SK-N-SH (cell line): Measurements from ENCODE around the gene CBX1. TPM values are rescaled to one million over a fixed set of nuclear protein-coding genes. Genes with fewer than 3 reads are reported as not detected.
A peak's percentile ranks its signal among the peaks of the same experiment; 100 is the strongest.

ENCODE experiments used
- CTCF ChIA-PET: fragments of 300-600, 350-600 bp; formaldehyde crosslinking; extraction: SDS; loops from one replicate; lab custom pipeline; 2021; lab: Yijun Ruan, JAX
- POLR2A ChIA-PET: fragments of 350-600 bp; sonication (Branson Sonifier 250); formaldehyde crosslinking; extraction: SDS; loops from one replicate; lab custom pipeline; 2020; ENCODE audit warnings: antibody characterized with exemption, inconsistent platforms; lab: Yijun Ruan, JAX
- DNase-seq: peaks from one replicate; pipeline ENCODE4 v3.0.0; 2012
- H2AFZ ChIP-seq: fragments of 200-600 bp; sonication (generic); 2 replicates; pipeline ENCODE4 v1.8.1; 2016; ENCODE audit warnings: antibody characterized with exemption, mild to moderate bottlenecking, low read depth
- H3F3A ChIP-seq: fragments of 200-600 bp; sonication (generic); replicated peaks from 2 replicates; pipeline ENCODE3; 2016; ENCODE audit warnings: antibody characterized with exemption, mild to moderate bottlenecking; ENCODE audit not compliant: insufficient read depth
- H3K27ac ChIP-seq, 2 experiments: fragments of 200-500 bp in 1 of 2; fragments of 200-600 bp in 1 of 2; sonication (Bioruptor generic) in 1 of 2; sonication (generic), shearing (Covaris generic) in 1 of 2; 2 replicates each; pipeline versions ENCODE4 v1.5.1 to v1.6.1; 2014 to 2016; ENCODE audit warnings: low read depth in 2 of 2, inconsistent platforms in 1 of 2, low read length in 1 of 2, mild to moderate bottlenecking in 1 of 2, mixed read lengths in 1 of 2
- H3K27me3 ChIP-seq: fragments of 200-600 bp; sonication (generic), shearing (Covaris generic); 2 replicates; pipeline ENCODE4 v1.6.1; 2016; ENCODE audit warnings: mixed run types; ENCODE audit not compliant: insufficient read depth
- H3K36me3 ChIP-seq, 2 experiments: fragments of 200-500 bp in 1 of 2; fragments of 200-600 bp in 1 of 2; sonication (Bioruptor generic) in 1 of 2; sonication (generic) in 1 of 2; replicated peaks in 1 of 2; 2 replicates each; pipeline versions ENCODE3 to v1.5.1; 2014 to 2016; ENCODE audit warnings: low read length in 1 of 2, mild to moderate bottlenecking in 1 of 2; ENCODE audit not compliant: insufficient read depth in 2 of 2, control insufficient read depth in 1 of 2
- H3K4me1 ChIP-seq, 2 experiments: fragments of 200-500 bp in 1 of 2; fragments of 200-600 bp in 1 of 2; sonication (Bioruptor generic) in 1 of 2; sonication (generic), shearing (Covaris generic) in 1 of 2; 2 replicates each; pipeline versions ENCODE4 v1.5.1 to v1.6.1; 2014 to 2016; ENCODE audit warnings: low read depth in 1 of 2, low read length in 1 of 2, mixed run types in 1 of 2; ENCODE audit not compliant: insufficient read depth in 2 of 2, control insufficient read depth in 1 of 2
- H3K4me2 ChIP-seq: fragments of 200-600 bp; sonication (generic), shearing (Covaris generic); 2 replicates; pipeline ENCODE4 v1.6.1; 2017; ENCODE audit warnings: mixed run types
- H3K4me3 ChIP-seq, 2 experiments: fragments of 200-500 bp in 1 of 2; fragments of 200-600 bp in 1 of 2; sonication (Bioruptor generic) in 1 of 2; sonication (generic), shearing (Covaris generic) in 1 of 2; 2 replicates each; pipeline versions ENCODE4 v1.5.1 to v1.8.1; 2014 to 2016; ENCODE audit warnings: low read depth in 2 of 2, inconsistent platforms in 1 of 2, low read length in 1 of 2, mild to moderate bottlenecking in 1 of 2, mixed read lengths in 1 of 2, moderate library complexity in 1 of 2
- H3K79me2 ChIP-seq: fragments of 200-600 bp; sonication (generic); 2 replicates; pipeline ENCODE4 v1.8.1; 2017; ENCODE audit warnings: mild to moderate bottlenecking; ENCODE audit not compliant: insufficient read depth
- H3K9ac ChIP-seq: fragments of 200-600 bp; sonication (generic); 2 replicates; pipeline ENCODE4 v1.6.1; 2017; ENCODE audit warnings: mixed run types
- H3K9me2 ChIP-seq: fragments of 200-600 bp; sonication (generic); 2 replicates; pipeline ENCODE4 v1.6.1; 2017; ENCODE audit warnings: mixed run types
- H3K9me3 ChIP-seq: fragments of 200-600 bp; sonication (generic); 2 replicates; pipeline ENCODE4 v1.6.1; 2017; ENCODE audit warnings: mixed run types, mild to moderate bottlenecking, moderate library complexity
- H4K20me1 ChIP-seq: fragments of 200-600 bp; sonication (generic); 2 replicates; pipeline ENCODE4 v1.6.1; 2017; ENCODE audit warnings: mild to moderate bottlenecking, mixed run types; ENCODE audit not compliant: insufficient read depth
- CHD2 ChIP-seq: fragments of 150-350 bp; IDR thresholded peaks from 2 replicates; pipeline ENCODE4 v1.6.1; 2018; ENCODE audit warnings: low read length; ENCODE audit not compliant: partially characterized antibody
- EP300 ChIP-seq, 2 experiments: IDR thresholded peaks; 2 replicates each; pipeline versions ENCODE4 v1.4.0 to v1.6.1; 2012; ENCODE audit warnings: borderline replicate concordance in 1 of 2, low read depth in 1 of 2, low read length in 1 of 2
- EZH2phosphoT487 ChIP-seq: fragments of 200-600 bp; sonication (generic); IDR thresholded peaks from 2 replicates; pipeline ENCODE4 v1.6.1; 2017; ENCODE audit warnings: low read depth, mixed run types, mild to moderate bottlenecking, antibody characterized with exemption, moderate library complexity, borderline replicate concordance
- FOSL2 ChIP-seq: IDR thresholded peaks from 2 replicates; pipeline ENCODE4 v1.4.0; 2012; ENCODE audit warnings: low read depth, mild to moderate bottlenecking, moderate library complexity, borderline replicate concordance
- GABPA ChIP-seq: IDR thresholded peaks from 2 replicates; pipeline ENCODE4 v1.4.0; 2012; ENCODE audit warnings: low read depth, mild to moderate bottlenecking
- GATA2 ChIP-seq: sonication (generic); formaldehyde crosslinking; IDR thresholded peaks from 2 replicates; pipeline ENCODE4 v1.5.0; 2020; ENCODE audit warnings: mild to moderate bottlenecking, missing genetic modification reagents
- MEF2A ChIP-seq: IDR thresholded peaks from 2 replicates; pipeline ENCODE4 v1.4.0; 2012; ENCODE audit warnings: low read depth, borderline replicate concordance
- PBX3 ChIP-seq: IDR thresholded peaks from 2 replicates; pipeline ENCODE4; 2012
- POLR2AphosphoS5 ChIP-seq: IDR thresholded peaks from 2 replicates; pipeline ENCODE4 v1.6.1; 2012; ENCODE audit warnings: low read depth, low read length
- RAD21 ChIP-seq: IDR thresholded peaks from 2 replicates; pipeline ENCODE4 v1.6.1; 2012; ENCODE audit warnings: mild to moderate bottlenecking, low read length
- RCOR1 ChIP-seq: fragments of 150-350 bp; IDR thresholded peaks from 2 replicates; pipeline ENCODE4 v1.6.1; 2017; ENCODE audit warnings: antibody characterized with exemption, low read length
- TAF1 ChIP-seq: IDR thresholded peaks from 2 replicates; pipeline ENCODE4 v1.6.1; 2012; ENCODE audit warnings: low read depth, mild to moderate bottlenecking, low read length, moderate library complexity, borderline replicate concordance
- TEAD4 ChIP-seq: IDR thresholded peaks from 2 replicates; pipeline ENCODE4 v1.4.0; 2012; ENCODE audit warnings: mild to moderate bottlenecking, borderline replicate concordance; ENCODE audit not compliant: insufficient read depth
- USF2 ChIP-seq: fragments of 150-350 bp; IDR thresholded peaks from 2 replicates; pipeline ENCODE4 v1.6.1; 2017; ENCODE audit warnings: antibody characterized with exemption, low read length, low read depth, borderline replicate concordance
- WGBS: methylation state at CpG from one replicate; pipeline ENCODE4 v1.1.6; 2017; ENCODE audit warnings: low lambda C conversion rate; 5-methylcytosine and 5-hydroxymethylcytosine counted together
- polyA plus RNA-seq, 3 experiments: library from polyadenylated mRNA; depleted of rRNA; stranded (reverse); fragments of >200 nt; gene quantifications; 2 replicates each; pipeline ENCODE4 v1.2.3, GENCODE V29; 2012
- TF ChIP-seq, protein P1 (sequence below): fragments of 150-350 bp; IDR thresholded peaks from 2 replicates; pipeline ENCODE4 v1.6.1; 2016; ENCODE audit warnings: mild to moderate bottlenecking, low read depth, low read length
- TF ChIP-seq, protein P2 (sequence below): IDR thresholded peaks from 2 replicates; pipeline ENCODE4 v1.4.0; 2012; ENCODE audit warnings: low read depth, borderline replicate concordance

CBX1 gene
- polyA plus RNA-seq, 1 of the 3 experiments (the other 2 are of a cell fraction) = 102 TPM

DNA sequence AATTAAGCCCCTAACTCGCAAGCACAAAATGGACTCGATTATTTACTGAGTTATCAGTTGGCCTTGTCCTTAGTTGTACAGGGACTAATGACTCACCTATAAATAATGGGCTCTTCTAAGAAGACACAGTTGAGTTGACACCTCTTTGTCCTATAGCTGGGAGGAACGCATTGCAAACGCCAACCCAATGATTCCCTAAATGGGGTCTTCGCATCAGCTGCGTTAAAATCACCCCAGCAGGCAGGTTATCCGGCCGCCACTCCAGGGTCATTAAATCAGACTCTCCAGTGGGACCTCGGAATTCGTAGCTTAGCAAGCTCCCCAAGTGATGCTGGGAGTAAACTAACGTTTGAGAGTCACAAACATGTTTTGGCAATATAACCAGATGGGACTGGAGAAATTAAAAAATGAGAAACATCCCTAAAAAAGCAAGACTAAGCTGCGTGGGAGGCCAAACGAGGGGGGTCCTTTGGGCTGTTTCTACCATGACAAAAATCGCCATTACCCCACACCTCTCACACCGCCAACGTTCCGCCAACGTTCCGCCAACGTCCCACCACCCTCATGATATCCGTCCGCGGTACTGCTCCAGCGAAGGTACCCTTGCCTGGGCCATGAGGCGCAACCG, 54.1 kb downstream of the CBX1 start:
- H3K27me3 ChIP-seq = no peaks in the 10 kb centered on the region
- H2AFZ ChIP-seq = peak overlapping the region; percentile 76
- H3K4me3 ChIP-seq = peak overlapping the region; percentile 63 to 77
- POLR2A ChIA-PET = interaction anchor here (0.7 to 5.0 kb wide), 13 partner anchors 8 to 61 kb away, joined by 3 to 34 read pairs (median 13); partner anchors contain the start of genes COPZ2 and SNX11
- H3K9ac ChIP-seq = peak overlapping the region; percentile 88
- peaks cover 18% of the 10 kb centered on the region for H4K20me1 ChIP-seq
- H3K9me2 ChIP-seq = no peaks in the 10 kb centered on the region
- DNase-seq = no peak
- H3K4me1 ChIP-seq = peaks cover 36 to 39% of the 10 kb centered on the region in 2 experiments
- no peak for TF ChIP-seq CHD2
- TF ChIP-seq RCOR1 = peak; percentile 14; the same call in 1 of the 2 replicates
- TF ChIP-seq EP300 (IDR thresholded peaks at IDR 0.05; ENCODE audit: borderline replicate concordance in 1 of 2, low read depth in 1 of 2, low read length in 1 of 2) = no peak
- TF ChIP-seq POLR2AphosphoS5 = no peak
- H3K79me2 ChIP-seq = peaks cover 52% of the 10 kb centered on the region
- H3K9me3 ChIP-seq = no peaks in the 10 kb centered on the region
- CTCF ChIA-PET = interaction anchor here (0.8 to 44.3 kb wide), 11 partner anchors 8 to 82 kb away, joined by 3 to 1200 read pairs (median 6); partner anchors contain the start of genes CDK5RAP3 and COPZ2
- H3K36me3 ChIP-seq = peaks cover 11 to 17% of the 10 kb centered on the region in 2 experiments
- WGBS = under 1% methylated on average over 24 of the region's 26 CpGs
- H3F3A ChIP-seq = peaks cover 32% of the 10 kb centered on the region
- H3K4me2 ChIP-seq = peak overlapping the region; percentile 82
- peak overlapping the region; percentile 95 to 98 for H3K27ac ChIP-seq

DNA sequence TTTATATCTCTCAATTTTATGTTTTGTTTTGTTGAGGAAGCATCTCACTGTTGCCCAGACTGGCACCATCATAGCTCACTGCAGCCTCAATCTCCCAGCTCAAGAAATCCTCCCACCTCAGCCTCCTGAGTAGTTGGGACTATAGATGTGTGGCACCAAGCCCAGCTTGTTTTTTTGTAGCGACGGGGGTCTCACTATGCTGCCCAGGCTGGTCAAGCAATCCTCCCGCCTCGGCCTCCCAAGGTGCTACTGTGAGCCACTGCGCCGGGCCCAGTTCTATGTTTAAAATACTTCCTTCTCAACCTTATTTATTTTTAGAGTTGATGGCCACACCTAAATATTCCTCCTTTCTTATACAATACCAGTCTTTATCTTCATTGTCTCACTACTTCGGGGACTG, 55.0 kb downstream of the CBX1 start:
- POLR2A ChIA-PET = interaction anchor here (1.1 to 5.0 kb wide), 6 partner anchors 9 to 51 kb away, joined by 3 to 34 read pairs (median 10); partner anchors contain the start of gene COPZ2
- CTCF ChIA-PET = interaction anchor here (0.9 to 44.3 kb wide), 9 partner anchors 16 to 84 kb away, joined by 4 to 1200 read pairs (median 10); partner anchors contain the start of genes CDK5RAP3 and COPZ2
- Histone ChIP-seq H3K4me2 (peak overlapping the region; percentile 82), H3K36me3 (peaks cover 7 to 9% of the 10 kb centered on the region in 2 experiments), H3K27me3 (no peaks in the 10 kb centered on the region), H3K4me1 (peaks cover 28 to 30% of the 10 kb centered on the region in 2 experiments), H3K79me2 (peaks cover 42% of the 10 kb centered on the region), H3F3A (peaks cover 33% of the 10 kb centered on the region), H3K9ac (peak overlapping the region; percentile 88; the same call in 1 of the 2 replicates), H3K27ac (no peak overlapping the region), H3K9me2 (no peaks in the 10 kb centered on the region), H3K4me3 (peak overlapping the region; percentile 63 to 77), H4K20me1 (peaks cover 8% of the 10 kb centered on the region), H2AFZ (no peak overlapping the region), H3K9me3 (no peaks in the 10 kb centered on the region)
- WGBS = 92% methylated on average over 7 of the region's 7 CpGs
- TF ChIP-seq EZH2phosphoT487 (no peak), TAF1 (no peak), TEAD4 (no peak), RAD21 (no peak), USF2 (no peak), GATA2 (CRISPR knock-in tag) (no peak), POLR2AphosphoS5 (no peak), GABPA (no peak), FOSL2 (no peak), PBX3 (no peak), EP300 (IDR thresholded peaks at IDR 0.05; ENCODE audit: borderline replicate concordance in 1 of 2, low read depth in 1 of 2, low read length in 1 of 2) (no peak), MEF2A (no peak)
- TF ChIP-seq, protein P1, sequence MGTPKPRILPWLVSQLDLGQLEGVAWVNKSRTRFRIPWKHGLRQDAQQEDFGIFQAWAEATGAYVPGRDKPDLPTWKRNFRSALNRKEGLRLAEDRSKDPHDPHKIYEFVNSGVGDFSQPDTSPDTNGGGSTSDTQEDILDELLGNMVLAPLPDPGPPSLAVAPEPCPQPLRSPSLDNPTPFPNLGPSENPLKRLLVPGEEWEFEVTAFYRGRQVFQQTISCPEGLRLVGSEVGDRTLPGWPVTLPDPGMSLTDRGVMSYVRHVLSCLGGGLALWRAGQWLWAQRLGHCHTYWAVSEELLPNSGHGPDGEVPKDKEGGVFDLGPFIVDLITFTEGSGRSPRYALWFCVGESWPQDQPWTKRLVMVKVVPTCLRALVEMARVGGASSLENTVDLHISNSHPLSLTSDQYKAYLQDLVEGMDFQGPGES = no peak
- TF ChIP-seq, protein P2, sequence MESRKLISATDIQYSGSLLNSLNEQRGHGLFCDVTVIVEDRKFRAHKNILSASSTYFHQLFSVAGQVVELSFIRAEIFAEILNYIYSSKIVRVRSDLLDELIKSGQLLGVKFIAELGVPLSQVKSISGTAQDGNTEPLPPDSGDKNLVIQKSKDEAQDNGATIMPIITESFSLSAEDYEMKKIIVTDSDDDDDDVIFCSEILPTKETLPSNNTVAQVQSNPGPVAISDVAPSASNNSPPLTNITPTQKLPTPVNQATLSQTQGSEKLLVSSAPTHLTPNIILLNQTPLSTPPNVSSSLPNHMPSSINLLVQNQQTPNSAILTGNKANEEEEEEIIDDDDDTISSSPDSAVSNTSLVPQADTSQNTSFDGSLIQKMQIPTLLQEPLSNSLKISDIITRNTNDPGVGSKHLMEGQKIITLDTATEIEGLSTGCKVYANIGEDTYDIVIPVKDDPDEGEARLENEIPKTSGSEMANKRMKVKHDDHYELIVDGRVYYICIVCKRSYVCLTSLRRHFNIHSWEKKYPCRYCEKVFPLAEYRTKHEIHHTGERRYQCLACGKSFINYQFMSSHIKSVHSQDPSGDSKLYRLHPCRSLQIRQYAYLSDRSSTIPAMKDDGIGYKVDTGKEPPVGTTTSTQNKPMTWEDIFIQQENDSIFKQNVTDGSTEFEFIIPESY = no peak
- no peak for DNase-seq
